GM21529 (cell line): ENCODE results near the gene GNPTAB.
"Not testable (repeated sequence)": the region's sequence is repeated elsewhere in the genome, so short reads cannot be mapped to it uniquely, and the experiment has no call there.

Source experiments
- ATAC-seq: cut with Tn5 transposase; IDR thresholded peaks from one replicate; pipeline ENCODE4 v1.9.1; 2021; ENCODE audit not compliant: unreplicated experiment

The GNPTAB gene

DNA sequence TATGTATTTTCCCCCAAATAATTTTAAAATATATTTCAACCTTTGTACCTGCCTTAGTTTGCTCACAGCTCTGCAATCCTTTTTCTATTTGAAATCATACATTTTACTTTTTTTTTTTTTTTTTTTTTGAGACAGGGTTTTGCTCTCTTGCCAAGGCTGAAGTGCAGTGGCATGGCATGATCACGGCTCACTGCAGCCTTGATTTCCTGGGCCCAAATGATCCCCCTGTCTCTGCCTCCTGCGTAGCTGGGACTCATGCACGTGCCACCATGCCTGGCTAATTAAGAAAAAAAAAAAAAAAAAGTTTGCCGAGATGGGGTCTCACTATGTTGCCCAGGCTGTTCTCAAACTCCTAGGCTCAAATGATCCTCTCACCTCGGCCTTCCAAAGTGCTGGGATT is 90.2 kb downstream of the GNPTAB start:
- ATAC-seq, result no peak

DNA sequence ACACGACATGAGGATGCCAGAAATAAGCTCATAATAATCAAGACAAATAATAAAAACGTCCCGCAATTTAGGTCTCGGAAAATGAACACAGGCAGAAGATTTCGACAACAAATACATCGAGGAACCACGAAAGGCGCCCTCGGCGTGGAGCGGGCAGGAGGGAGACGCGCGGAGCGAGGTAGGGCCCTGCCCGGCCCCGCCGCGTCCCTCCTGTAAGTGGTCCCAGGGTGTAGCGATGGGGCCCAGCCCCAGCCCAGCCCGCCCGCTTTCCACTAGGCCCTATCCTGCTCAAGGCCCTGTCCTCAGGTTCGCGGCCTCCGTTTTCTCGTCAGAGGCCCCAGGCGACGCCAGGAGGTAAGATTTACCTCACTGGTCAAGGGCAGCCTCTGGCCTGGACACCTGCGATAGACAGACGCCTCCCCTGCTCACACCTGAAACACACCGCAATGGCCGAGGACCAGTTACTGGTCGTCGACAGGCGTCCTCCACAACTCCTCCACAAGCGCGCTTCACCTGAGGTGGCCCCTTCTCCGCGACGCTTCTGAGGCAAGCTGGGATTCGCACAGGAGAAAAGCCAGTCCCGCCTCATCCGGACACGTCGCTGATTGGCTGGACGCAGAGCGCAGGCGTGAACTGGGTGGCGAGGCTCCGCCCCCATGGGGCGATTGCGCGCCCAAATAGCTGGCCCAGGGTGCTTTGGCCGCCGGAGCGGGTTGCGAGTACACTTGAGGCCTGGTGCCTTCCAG is 91.7 kb downstream of the GNPTAB start, which contains the start of gene SYCP3:
Gene SYCP3 (minus strand): TSS at position 543 of the 746 bp plus-strand sequence. CDS start 1,527 bp downstream, outside the sequence.
- ATAC-seq, result no peak

- ATAC-seq, result no peak
Observed at GRCh38 chr12:101737476-101737875, 93.3 kb downstream of the GNPTAB start.

DNA sequence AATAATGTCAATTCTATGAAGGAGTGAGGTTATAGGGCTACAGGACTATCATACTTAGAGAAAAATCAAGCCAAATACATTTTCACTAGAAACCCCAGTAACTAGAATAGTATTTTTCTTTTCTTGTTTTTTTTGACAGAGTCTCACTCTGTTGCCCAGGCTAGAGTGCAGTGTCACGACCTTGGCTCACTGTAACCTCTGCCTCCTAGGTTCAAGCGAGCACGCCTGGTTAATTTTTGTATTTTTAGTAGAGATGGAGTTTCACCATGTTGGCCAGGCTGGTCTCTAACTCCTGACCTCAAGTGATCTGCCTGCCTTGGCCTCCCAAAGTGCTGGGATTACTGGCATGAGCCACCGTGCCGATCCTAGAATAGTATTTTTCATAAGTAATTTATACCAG is 96.3 kb downstream of the GNPTAB start:
- ATAC-seq, result not testable (repeated sequence)

DNA sequence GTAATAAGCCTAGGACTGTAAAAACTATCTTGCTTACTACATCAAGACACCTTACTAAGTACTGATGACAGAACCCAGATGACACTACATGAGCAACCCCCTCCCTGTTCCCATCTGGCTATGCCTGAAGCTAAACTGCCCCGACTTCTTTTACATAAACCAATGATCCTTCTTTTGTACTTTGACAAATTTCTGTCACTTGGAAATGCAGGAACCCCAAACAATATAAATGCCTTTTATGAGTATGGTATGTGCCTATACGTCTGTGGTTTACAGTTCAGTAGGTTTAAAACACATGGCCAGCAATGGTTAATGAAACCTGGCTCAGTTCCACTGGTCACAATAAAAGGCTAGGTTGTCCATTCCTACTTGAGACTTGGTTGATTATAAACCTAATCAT is 97.6 kb downstream of the GNPTAB start:
- no peak for ATAC-seq

- ATAC-seq, result no peak
Observed at GRCh38 chr12:101732318-101732717, 98.4 kb downstream of the GNPTAB start.

- no peak for ATAC-seq
Observed at GRCh38 chr12:101729842-101730241, 100.9 kb downstream of the GNPTAB start.

GRCh38 chr12:101727098-101727497 is 103.7 kb downstream of the GNPTAB start:
- ATAC-seq, result no peak

- no peak for ATAC-seq
Observed at GRCh38 chr12:101722392-101722791, 108.4 kb downstream of the GNPTAB start.

DNA sequence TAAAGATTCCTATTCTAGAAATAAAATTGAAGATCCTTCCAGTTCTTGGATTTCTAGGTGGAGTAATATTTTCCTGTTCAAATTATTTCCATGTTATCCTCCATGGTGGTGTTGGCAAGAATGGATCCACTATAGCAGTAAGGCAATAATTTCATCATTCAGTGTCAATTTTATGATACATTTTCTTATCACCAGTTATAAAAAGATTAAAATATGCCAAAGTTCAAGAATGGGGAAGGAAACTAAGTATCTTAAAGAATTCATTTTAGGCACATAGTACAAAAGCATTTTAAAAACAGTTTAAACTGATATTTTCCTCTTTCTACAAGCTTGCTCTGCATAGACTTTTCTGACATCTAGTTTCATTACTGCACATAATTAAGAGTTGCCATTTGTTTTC is 110.6 kb downstream of the GNPTAB start:
- no peak for ATAC-seq

DNA sequence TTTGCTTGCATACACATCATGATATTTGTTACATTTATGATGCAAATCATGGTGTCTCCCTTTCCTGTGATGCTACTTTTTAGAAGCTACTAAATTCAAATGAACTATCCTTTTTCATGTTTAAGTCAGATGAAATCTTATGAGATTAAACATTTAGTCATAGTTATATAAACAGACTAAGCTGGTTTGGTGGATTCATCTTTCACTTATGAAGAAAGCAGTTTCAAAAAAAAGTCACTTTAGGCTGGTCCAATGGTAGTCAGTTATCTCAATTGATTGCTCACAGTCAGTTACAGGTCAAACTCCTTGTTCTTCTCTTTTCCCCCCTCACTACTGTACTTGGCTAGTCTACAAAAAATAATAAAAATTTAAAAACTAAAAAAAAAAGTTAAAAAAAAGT is 111.2 kb downstream of the GNPTAB start:
- no peak for ATAC-seq

DNA sequence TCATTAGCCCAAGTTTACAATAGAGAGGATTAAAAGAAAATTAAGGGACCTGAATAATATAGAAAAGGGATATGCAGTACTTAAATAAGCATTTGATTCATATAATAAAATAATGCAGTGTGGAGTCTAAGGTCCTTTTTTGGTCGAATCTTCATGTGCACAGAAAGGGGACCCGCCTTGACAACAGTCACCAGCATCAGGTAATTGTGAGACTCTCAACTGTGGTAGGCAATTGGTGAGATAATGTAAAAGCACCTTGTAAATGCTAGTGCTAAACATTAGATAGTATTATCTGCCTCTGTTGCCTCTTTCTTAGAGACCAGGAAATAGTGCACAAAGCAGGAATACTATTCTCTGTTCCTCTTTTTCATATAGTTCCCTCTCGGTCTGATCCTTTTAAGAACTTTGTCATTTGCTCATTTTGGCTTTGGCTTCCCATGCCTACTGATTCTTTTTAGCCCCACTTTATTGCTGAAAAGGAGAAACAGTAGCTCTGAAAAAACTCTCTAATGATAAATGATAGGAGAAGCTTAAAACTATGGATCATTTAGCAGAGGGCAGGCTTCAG is 115.8 kb downstream of the GNPTAB start:
- ATAC-seq, result no peak

- no peak for ATAC-seq
Observed at GRCh38 chr12:101713930-101714329, 116.8 kb downstream of the GNPTAB start.

GRCh38 chr12:101713059-101713682 is 117.6 kb downstream of the GNPTAB start:
- ATAC-seq, result no peak

GRCh38 chr12:101710288-101710687 is 120.5 kb downstream of the GNPTAB start:
- ATAC-seq, result no peak

GRCh38 chr12:101707131-101707782 is 123.5 kb downstream of the GNPTAB start:
- no peak for ATAC-seq

DNA sequence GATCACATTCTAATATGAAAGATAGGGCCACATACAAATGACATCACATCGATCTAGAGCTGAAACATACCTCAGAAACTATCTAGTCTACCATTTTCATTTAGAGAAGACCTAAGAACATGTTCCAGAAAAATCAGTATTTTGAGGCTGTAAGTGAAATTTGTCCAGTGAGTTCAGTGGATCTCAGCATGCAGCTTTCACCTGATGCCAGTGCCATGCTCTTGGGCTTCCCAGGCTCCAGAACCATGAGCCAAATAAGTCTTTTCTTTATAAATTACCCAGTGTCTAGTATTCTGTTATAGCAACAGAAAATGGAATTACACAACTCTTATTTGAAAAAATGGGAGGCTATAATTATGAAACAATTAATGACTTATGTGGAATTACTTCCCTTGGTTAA is 124.4 kb downstream of the GNPTAB start:
- no peak for ATAC-seq

GRCh38 chr12:101703487-101703886 is 127.3 kb downstream of the GNPTAB start:
- no peak for ATAC-seq

DNA sequence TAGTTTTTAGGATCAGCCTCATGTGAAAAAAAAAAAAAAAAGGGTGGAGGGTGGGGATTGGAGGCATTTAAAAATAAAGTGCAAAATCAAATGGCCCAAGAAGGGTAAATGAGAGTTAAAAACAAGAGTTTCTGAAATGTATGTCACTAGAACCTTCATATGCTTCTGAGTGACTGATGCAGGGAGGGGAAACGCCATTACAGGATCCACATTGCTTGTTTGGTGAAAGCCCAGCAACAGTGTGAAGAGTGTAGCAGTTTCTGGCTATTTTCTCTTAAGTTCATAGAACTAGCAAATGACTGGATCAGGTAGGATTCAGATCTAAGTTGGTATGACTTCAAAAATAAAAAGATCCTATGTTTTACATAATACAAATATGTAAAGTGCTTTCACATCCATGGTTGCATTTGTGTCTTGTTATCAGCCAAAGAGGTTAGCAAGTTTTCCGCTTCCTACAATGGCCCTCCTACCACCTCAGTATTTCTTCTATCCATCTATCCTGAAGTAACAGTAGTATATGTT is 130.4 kb downstream of the GNPTAB start:
- no peak for ATAC-seq

DNA sequence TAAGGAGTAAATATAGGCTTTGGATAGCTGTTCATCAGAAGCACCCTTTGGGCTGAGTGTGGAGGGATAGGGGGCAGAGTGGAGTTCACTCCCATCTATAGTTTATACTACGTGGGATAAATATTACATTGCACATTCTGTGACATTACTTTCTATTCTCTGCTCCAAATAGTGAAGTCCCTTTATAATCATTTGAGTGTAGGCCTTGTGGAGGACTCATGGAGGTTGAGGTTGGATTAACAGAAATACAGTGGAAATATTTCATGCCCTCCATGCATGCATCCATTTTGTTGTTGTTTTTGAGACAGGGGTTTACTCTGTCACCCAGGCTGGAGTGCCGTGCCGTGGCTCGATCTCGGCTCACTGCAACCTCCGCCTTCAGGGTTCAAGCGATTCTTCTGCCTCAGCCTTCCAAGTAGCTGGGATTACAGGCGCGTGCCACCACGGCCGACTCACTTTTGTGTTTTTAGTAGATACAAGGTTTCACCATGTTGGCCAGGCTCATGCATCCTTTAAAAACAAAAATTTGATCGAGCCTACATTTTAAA is 131.9 kb downstream of the GNPTAB start:
- ATAC-seq, result no peak
